ENCODE results near the gene RRP9.
"Not testable (repeated sequence)": the region's sequence is repeated elsewhere in the genome, so short reads cannot be mapped to it uniquely, and the experiment has no call there.

Gene RRP9

DNA sequence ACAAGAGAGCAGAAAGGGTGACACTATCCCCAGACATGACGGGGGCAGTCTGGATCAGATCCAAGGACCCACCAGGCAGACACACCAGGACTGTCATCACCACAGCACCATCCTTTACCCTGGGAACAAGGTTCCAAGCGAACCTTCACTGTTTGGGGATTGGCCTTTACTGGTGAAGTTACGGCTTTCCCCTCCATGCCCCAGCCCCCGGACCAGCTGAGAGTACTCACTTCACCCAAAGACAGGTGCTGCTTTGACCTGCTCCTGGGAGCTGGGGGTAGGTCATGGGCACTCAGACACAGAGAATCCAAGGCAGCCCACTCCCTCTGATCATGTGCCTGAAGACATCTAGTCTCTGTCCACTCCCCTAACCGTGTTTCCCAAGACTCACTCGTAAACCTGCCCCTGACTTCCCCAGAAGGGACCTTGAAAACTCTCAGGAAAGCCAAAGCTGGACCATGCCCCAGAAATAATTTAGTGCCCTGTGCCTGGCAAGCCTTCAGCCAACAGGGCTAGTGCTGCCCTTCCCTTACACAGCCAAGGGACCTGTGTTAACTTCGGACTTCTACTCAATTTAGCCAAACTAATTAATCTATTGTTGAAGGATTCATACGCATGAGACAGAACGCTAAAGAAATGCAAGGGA lies 2.8 kb downstream of the RRP9 start:
- DNase-seq (ENCODE audit: low read depth, low spot score): no peak

DNA sequence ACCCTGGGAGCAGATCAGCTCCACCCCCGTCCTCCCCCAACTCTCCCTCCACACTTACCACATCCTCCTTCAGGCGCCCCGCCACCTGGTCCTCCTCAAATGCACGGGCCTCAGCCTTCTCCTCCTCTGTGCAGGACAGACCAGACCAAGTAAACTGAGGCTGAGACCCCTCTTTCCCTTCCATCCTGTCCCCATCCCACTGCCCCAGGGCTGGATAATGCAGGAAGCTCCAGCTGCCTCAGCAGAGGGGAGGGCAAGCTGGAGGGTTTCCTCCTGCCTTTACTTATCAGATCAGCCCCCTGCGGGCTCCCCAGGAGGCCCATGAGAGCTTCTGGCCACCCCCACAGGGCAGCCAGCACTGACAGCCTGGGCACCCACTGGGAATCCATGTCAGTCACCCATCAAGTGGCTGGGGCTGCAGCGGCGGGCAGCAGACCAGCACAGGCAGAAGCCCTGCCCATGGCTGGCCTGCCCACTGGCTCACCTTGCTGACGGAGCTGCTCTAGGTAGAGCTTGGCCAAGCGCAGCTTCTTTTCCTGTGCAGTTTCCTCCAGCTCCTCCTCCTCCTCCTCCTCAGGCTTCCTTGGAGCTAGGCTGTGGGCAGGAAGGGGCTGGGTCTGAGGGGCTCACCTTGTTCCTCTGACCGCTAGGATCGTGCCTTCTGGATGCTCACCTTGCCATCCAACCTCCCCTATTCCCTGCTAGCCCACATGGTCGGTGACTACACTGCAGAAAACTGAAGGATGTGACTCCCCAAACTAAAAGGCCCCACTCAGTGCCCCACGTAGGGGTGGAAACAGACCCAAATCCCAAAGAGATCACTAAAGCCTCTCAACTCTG lies 3.9 kb downstream of the RRP9 start:
- no peak for DNase-seq (ENCODE audit: low read depth, low spot score)

DNA sequence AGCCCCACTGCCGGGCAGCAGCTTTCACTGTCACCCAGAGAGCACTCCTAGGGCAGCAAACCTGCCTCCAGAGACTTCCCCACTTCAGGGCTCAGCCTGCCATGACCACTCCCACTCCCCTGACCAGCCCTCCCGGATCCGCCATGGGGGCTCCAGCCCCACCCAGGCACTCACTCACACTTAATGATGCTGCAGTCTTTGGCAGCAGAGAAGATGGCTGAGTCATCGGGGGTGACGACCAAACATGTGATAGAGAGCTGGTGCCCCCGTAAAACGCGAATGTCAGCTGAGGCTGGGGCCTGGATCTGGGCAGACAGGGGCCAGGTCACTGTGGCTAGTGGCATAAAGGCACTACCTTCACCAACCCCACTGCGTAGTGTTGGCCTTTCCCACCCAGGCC lies 4.7 kb downstream of the RRP9 start:
- DNase-seq (ENCODE audit: low read depth, low spot score): no peak

DNA sequence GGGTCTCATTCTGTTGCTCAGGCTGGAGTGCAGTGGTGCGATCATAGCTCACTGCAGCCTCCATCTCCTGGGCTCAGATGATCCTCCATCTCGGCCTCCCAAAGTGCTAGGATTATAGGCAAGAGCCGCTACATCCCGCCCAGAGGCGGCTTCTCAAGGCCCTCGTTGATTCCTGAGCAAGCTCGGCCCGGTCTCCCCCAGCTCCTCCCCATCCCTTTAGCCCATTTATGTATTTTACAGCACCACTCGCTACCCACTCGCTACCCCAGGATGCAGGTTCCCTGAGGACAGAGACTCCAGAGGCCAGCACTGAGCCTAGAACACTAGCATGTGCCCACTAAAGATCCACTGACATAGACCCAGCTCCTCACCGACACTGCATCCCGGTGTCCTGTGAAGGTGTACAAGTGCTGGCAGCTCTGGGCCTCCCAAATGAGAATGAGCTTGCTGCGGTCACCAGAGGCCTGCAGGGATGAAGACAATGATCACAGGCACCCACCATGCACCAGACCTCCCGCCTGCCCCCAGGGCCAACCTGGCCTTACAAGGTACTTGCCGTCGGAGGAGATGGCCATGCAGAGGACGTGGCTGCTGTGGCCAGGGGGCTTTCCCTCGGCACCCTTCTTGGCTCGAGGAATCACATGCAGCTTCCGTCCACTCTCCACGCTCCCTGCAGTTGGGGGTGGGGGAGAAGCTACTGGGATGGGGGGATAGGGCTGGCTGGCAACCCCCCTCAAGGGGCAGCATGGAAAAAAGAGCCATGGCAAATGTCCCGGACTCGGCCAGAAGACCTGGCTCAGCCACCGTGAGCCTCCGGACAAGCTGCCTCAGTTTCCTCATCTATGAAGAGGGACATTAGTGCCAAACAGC lies 5.6 kb downstream of the RRP9 start:
- DNase-seq (ENCODE audit: low read depth, low spot score): no peak

DNA sequence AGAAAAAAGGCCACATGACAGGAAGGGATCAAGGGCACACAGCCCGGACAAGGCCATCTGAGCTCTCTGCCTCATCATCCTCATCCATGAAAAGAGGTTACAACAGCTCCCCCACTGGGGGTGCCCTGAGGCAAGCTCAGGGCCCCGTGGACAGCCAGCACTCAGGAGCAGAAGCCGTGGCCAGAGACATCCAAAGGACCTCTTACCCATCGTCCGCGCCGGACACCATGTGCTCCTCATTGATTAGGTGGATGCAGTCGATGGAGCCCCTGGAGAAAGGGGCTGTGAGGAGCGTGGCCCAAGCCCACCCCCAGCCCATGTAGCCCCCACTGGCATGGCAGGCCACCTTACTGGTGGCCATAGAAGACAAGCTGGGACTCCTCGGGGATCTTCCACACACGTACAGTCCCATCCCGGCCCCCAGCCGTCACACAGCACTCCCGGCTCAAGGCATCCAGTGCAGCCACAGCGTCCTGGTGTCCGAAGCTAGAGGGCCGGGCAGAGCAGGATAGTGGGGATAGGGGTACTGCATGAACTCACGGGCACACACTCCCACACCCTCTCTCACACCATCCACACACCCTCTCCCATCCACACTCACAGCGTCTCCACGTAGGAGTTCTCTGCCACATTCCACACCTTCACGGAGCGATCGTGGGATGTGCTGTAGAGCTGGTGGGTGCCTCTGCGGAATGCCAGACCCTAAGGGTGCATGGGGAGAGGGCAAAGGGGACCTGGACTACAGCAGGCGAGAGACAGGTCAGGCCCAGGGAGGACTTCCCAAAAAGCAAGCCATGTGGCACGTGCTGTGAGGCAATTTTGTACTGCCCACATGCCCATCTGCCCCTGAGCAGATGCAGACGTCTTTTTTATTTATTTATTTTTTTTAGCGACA lies 6.5 kb downstream of the RRP9 start:
- no peak for DNase-seq (ENCODE audit: low read depth, low spot score)

DNA sequence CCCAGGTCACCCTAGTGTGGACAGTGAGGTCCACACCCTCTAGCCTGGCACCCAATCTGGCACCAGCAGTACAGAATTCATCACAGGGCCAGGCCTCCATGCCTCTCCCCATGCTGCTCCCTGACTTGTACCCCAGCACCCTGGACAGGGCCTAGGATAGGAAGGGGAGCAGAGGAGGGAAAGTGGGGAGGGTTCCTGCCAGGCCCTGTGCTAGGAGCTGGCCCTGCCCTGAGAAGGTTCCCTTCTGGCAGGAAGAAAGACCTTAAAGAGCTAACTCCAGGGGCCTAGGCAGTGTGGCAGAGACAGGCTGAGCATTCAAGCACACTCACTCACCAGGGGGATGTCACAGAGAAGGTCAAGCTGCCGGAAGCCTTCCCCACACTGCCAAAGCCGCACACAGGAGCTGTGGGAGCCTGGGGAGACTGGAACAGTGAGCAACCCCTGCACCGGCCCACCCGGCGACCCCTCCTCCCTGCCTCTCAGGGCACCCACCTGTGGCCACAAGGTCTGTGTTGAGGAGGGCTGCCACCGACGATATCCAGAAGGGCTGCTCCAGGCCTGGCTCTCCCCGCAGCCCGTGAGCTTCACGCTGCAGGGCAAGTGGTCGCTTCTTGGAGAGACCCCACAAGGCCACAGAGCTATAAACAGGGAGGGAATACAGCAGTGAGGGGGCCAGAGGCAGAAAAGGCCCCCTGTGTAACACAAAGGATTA lies 7.4 kb downstream of the RRP9 start:
- no peak for DNase-seq (ENCODE audit: low read depth, low spot score)

DNA sequence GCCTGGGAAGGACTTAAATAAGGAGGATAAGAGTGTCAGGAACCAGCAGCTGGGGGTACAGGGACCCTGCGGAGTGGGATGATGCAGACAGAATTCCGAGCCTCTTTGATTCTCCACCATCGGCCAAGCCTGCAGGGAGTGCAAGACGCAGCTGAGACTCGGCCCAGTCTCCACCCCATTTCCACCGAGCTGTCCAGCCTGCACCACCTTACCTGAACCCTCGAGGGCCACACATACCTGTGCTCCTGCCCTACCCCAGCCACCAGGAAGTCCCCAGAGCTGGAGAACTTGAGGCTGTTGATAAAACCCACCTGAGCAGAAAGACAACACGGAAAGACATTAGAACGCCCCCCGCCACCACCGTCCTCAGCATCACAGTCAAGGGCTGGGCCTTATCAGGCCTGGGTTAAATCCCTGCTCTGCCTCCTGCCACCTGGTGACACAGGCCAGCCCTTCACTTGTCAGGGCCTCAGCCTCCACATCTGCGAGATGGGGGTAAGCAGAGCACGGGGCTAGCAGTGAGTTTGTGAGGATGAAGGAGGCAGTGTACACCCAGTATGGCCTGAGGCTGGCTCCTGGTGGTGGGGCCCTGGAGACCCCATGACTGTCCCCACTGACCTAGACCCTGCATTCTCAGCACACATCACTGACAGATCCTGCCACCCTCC lies 8.1 kb downstream of the RRP9 start:
- no peak for DNase-seq (ENCODE audit: low read depth, low spot score)

DNA sequence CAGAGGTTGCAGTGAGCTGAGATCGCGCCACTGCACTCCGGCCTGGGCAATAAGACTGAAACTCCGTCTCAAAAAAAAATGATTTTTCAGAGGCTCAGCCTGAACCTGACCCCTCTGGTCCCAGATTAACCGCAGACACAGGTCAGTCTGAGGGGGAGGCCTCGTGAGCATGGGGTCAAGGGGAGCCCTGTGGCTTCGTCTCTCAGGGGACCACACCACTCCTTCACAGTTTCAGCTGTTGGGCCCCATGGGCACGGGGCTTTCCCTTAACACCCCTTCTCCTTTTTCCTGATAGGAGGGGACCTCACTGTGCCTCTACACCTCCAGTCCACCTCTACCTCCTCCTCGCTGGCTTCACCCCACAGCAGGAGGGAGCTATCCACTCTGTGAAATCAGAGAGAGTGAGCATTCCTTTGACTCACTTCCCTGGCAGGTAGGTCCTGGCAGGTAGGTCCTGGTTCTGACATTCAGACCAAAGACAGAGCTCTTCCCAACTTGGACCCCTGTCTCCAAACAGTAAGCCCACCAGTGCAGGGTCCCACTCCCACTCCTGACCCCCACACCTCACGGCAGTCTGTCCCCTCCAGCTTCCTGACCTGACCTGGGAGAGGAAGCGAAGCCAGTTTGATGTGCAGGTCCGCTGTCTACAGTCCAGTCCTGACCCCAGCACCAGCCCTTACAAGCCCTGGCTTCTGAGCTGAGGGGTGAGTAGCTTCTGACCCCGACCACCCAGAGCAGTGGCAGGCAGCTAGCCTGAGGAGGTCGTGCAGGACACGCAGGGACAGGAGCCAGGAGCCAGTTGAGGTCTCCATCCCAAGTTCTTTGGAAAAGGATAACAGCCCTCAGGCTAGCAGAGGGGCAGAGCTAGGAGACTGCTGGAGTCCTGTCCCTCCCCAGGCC lies 9.0 kb downstream of the RRP9 start:
- no peak for DNase-seq (ENCODE audit: low read depth, low spot score)

DNA sequence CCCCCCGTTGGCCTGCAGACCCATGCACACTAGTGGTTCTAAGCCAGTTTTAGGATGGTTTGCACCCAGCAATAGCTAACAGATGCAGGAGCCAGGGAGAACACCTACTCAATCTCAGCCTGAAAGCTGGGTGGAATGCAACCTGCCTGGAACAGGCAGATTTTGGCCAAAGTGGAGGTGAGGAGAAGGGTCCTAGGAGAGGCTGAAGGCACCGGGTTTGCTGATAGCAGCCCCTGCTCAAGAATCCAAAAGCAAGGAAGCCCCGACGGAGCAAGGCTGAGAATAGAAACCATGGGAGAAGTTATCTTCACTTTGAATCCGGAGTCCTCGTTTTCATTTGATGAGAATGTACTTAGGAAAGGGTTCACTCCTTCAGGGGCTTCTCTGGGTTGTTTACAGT lies 9.9 kb downstream of the RRP9 start:
- DNase-seq (ENCODE audit: low read depth, low spot score): no peak

DNA sequence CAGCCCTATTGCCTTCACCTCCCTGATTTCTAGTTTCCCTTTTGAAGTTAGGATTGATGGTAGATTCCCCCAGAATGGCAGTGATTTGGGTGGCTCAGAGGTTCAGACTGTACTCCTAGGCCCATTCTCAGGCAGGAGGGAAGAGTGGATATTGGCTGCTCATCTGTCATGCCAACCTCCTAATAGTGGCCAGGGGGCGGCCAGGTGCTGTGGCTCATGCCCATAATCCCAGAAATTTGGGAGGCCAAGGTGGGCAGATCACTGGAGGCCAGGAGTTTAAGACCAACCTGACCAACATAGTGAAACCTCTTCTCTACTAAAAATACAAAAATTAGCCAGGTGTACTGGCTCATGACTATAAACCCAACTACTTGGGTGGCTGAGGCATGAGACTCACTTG lies 11.3 kb downstream of the RRP9 start:
- no peak for DNase-seq (ENCODE audit: low read depth, low spot score)

DNA sequence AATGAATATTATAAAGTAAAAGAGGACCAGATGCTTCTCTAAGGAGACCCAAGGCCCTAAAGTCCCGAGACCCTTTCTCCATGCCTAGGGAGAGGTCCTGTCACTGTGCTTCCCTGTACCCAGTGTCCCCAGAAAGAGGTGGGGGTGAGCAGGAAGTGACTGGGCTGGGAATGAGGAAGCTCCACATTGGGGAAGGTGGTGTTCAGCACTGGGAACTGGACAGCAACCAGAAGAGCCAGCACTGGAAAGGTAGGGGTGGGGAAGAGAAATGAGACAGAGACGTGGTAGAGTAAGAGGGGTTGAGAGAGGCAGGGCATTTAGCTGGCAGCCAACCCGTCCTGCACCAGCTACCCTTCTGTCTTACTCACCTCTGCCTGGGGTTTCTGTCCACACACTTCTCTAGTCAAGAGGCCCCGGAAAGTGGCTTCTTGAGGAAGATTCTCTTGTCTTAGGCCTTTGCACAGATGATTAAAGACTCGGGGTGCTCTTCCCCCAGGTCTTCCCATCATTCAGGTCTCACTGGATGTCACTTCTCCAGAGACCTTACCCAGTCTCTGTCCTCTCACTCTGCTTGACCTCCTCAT lies 12.2 kb downstream of the RRP9 start:
- no peak for DNase-seq (ENCODE audit: low read depth, low spot score)

DNA sequence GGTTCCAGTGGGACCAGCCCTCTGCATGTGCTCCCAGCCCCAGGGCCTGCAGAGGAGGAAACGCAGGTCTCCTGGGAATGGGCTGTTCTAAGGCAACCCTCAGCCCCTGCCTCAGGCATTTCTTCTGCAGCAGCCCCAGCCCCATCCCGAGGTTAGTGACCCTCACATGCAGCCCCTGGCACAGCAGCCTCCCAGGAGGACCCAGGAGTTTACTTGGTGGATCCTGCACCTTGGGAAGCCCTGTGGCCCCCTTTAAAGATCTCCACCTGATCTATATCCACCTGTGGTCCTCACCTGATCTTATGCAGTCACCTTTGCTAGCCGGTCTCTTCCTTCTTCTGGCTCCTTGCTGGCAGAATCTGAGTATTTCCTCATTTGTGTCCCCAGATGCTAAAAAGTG lies 12.7 kb downstream of the RRP9 start:
- DNase-seq (ENCODE audit: low read depth, low spot score): not testable (repeated sequence)

DNA sequence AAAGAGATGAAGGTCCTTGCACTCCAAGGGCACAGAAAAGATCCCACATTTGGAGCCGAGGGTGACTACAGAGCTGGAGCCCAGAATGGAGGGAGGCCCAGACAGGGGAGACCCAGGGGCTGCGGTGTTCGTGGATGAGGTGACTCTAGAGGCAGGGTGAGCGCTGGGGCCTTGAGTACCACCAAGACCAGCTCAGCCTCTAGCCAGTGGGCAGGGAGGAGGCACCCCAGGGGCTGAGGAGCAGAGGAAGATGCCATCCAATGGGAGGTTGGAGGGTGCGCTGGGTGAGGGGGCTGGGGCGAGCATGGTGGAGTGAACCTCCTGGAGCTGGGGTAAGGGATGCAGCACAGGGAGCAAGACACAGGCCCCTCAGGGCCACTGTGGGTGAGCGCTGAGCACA lies 13.3 kb downstream of the RRP9 start:
- DNase-seq (ENCODE audit: low read depth, low spot score): no peak

DNA sequence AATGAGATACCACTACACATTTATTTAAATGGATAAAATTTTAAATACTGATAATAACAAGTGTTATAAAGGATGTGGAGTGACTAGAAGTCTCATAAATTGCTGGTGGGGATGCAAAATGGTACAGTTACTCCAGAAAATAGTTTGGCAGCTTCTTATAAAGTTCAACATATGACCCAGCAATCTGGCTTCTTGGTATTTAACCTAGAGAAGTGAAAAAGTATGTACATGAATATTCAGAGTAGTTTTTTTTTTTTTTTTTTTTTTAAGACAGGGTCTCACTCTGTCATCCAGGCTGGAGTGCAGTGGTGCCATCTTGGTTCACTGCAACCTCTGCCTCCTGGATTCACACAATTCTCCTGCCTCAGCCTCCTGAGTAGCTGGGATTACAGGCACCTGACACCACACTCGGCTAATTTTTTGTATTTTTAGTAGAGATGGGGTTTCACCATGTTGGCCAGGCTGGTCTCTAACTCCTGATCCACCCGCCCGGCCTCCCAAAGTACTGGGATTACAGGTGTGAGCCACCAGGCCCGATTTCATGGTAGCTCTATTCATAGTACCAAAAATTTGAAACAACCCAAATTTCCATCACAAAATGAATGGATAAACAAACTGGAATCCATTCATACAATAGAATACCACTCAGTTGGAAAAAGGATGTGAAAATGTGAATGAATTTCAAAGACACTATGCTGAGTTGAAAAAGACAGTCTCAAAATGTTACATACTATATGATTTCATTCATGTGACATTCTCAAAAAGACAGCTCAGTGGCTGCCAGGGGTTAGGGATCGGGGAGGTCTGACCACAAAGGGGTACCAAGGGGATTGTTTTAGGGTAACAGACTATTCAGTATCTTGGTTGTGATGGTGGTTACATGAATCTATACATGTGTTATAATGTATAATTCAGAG lies 14.4 kb downstream of the RRP9 start:
- no peak for DNase-seq (ENCODE audit: low read depth, low spot score)

DNA sequence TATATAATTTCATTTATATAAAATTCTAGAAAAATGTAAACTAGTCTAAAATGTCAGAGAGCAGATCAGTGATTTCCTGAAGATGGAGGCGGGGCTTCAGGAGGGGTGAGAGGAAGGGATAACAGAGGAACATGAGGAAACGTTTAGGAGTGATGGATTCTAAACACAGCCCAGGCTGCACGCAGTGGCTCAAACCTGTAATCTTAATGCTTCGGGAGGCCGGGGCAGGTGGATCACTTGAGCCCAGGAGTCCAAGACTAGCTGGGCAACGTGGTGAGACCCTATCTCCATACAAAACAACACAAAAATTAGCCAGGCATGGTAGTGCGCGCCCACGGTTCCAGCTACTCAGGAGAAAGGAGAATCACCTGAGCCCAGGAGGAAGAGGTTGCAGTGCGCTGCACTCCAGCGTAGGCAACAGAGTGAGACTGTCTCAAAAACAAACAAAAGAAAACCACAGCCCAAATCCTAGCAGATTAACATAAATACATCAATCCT lies 20.6 kb downstream of the RRP9 start:
- DNase-seq (ENCODE audit: low read depth, low spot score): no peak

DNA sequence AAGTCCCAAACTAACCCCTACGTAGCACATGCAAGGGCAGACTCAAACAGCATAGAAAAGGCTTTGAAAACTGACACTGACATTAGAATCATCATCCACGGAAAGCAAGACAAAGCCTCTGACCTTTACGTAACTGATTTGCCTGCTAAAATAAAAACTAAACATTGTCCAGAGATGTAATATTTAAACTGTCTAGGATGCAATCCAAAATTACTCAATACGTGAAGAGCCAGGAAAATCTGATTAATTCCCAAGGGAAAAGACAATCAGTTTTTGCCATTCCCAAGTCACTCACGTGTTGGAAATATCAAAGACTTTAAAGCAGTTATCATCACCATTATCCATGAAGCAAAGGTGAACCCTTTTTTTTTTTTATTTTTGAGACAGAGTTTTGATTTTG lies 25.3 kb downstream of the RRP9 start:
- DNase-seq (ENCODE audit: low read depth, low spot score): no peak

DNA sequence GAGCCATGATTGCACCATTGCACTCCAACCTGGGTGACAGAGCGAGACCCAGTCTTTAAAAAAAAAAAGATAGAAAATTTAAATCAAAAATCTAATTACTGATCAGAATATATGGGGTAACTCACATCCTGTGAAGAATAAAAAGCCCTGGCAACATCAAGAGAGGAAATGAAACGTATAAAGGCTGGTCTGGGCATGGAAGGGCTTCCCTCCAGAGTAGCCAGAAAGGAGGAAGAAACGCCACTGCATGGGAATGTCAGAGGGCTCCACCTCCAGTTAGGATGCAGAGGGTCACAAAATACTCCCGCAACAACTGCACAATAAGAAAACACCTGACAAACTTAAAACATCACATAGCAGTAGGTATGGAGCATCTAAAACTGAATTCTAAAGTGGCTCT lies 33.7 kb downstream of the RRP9 start:
- no peak for DNase-seq (ENCODE audit: low read depth, low spot score)

All from brain pericyte (primary cell).